ENCODE data around the gene CAMK2D.

The CAMK2D gene

GRCh38 chr4:113503691-113504090, 257.8 kb downstream of the CAMK2D start:
- DNase-seq, result no peak

DNA sequence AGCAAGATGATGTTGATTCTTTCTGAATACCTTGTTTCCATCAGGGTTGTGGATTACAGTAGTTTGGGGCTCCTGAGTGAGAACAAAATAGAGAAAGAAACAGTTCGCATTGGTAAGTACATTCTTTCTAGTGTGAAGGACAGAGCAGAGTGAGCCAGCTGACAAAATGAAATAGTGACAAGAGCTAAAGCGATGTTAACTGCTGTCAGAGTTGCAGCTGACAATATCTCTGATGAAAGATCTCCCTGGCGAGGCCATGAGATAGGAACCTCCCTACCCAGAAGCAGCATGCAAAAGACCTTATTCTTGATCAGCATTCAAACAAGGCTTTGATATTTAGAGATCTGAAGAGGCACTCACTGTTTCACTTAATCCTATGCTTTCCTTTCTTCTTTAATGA, 258.6 kb downstream of the CAMK2D start:
- no peak for DNase-seq

GRCh38 chr4:113502476-113502875, 259.1 kb downstream of the CAMK2D start:
- no peak for DNase-seq

DNA sequence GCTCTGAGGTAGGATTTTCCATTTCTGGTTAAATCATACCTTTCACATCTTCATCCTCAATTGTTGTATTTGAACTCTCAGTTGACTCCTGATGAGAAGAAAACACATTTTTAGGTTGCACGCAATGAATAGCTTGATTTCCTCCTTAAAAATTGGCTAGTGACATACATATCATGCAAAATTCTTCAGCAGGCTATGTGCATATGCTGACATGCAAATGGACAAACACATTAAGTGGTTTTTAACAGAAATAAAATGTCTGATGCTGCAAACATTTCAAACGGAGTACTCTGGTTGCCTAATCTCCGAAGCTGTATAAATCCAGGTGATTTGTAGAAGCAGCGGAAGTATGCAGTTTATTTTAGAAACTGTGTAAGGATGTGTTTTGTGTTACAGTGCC, 261.1 kb downstream of the CAMK2D start:
- no peak for DNase-seq

DNA sequence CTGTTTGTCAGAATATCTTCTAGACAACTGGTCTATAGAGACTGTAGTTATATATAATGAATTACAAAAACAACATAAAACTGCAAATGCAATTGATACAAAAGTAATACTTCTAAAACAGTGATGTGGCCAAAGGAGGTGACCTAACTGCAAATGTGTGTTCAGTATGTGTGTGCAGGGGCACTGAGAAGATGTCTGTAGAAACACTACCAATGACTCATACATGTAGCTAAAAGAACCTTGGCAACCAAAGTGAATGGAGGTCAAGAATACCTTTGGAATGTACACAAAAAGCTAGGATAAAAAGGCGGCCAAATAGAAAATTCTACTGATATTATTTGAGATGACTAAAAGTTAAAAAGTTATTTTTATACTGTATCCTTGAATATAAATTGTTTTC, 261.8 kb downstream of the CAMK2D start:
- no peak for DNase-seq

DNA sequence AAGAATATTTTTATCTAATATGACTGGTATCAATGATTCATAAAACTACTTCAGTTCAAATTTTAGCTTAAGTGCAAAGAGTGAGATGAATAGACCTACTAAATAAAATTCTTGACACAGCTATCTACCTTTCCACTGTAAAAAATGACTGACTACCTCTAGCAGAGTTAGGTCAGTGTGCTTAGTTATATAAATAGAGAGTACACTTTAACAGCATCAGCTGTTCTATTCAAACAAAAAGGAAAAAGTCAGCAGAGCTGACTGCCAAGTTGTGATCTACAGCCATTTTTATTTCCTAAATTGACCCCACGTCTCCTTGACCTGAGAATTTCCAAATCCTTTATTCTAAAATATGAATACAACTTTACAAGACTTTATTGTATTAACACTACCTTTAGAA, 262.4 kb downstream of the CAMK2D start:
- no peak for DNase-seq

- no peak for DNase-seq
Observed at GRCh38 chr4:113497154-113497884, 264.2 kb downstream of the CAMK2D start.

- no peak for DNase-seq
Observed at GRCh38 chr4:113496698-113497097, 264.8 kb downstream of the CAMK2D start.

- no peak for DNase-seq
Observed at GRCh38 chr4:113495790-113496189, 265.7 kb downstream of the CAMK2D start.

DNA sequence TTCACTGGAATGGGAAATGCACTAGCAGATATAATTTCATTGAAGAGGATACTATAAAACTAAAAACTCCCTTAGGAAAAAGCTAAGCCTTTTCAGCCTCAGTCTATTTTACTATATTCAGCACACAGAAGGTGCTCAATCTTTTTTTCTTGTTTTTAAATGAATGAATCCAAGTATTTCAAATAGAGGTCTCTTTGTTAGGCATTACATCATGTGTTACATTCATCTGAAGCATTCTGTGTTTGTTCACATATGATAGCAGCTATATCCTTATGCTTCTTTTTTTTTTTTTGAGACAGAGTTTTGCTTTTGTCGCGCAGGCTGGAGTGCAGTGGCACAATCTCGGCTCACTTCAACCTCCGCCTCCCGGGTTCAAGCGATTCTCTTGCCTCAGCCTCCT, 278.4 kb downstream of the CAMK2D start:
- no peak for DNase-seq

- DNase-seq, result no peak
Observed at GRCh38 chr4:113482325-113482724, 279.2 kb downstream of the CAMK2D start.

GRCh38 chr4:113481820-113482219, 279.7 kb downstream of the CAMK2D start:
- DNase-seq, result no peak

- no peak for DNase-seq
Observed at GRCh38 chr4:113480109-113480508, 281.4 kb downstream of the CAMK2D start.

- DNase-seq, result no peak
Observed at GRCh38 chr4:113478032-113478431, 283.5 kb downstream of the CAMK2D start.

- no peak for DNase-seq
Observed at GRCh38 chr4:113476800-113477199, 284.7 kb downstream of the CAMK2D start.

DNA sequence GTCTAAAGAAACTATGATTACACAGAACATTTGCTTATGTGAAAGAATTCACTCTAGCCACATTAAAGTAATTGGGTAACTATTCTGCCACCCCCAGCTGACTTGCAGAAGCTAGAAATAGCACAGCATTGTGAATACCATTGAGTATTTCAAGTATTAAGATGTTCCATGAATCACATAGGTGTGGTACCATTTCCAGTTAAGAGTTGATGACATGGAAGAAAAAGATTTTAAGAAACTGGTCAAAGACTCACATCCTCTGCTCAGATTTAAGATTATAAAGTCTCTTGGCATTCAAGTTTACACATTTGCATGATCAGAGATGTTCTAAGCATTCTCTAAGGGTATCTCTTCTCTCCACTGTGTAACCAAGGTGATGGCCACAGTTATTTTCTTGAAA, 287.5 kb downstream of the CAMK2D start:
- no peak for DNase-seq

GRCh38 chr4:113472864-113473263, 288.7 kb downstream of the CAMK2D start:
- no peak for DNase-seq

DNA sequence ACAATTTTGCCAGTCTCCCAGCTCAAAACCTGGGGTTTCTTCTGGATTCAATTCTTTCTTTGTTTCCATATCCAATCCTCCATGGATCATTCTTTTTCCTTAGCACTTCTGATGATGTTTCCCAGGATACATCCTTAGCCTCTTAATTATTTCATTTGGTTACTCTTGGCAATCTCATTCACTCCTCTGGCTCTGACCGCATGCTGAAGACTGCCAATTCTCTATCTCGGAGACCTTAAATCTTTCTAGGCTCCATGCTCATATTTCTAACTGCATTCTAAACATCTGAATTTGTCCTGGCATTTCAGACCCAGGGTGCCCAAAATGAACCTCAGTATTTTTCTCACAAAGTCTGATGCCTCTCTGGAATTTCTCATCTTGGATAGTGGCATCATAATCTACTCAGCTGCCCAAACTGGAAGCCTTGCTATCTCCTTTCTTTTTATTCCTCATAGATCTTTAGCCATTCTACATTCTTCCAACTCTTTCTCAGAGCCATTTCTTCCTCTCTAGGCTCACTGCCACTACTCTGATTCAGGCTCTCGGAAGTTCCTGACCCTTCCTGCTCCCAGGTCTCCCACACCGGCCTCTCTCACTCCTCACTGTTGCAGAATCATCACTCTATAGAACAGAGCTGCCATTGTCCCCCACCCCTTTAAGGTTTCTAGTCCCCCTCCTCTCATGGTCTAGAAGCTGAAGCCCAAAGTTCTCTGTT, 290.2 kb downstream of the CAMK2D start:
- DNase-seq, result no peak

- DNase-seq, result no peak
Observed at GRCh38 chr4:113469926-113470325, 291.6 kb downstream of the CAMK2D start.

DNA sequence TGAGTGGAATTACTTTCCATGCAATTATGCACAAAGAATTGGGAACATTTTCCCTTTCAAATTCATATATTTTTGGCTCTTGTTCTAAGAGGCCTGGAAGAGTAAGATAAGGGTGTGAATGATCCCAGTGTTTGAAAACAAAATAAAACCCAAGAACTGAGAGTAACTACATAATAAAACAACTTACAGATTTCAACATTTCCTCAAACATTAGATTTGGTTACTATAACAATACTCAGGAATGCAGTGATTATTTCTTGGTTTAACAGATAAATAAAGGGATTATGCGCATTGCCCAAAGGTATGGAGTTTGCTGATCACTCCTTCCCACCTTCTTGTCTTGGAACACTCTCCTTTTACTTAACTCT, 292.5 kb downstream of the CAMK2D start:
- no peak for DNase-seq

- DNase-seq, result peak; percentile 7
Observed at GRCh38 chr4:113468165-113469022, 293.1 kb downstream of the CAMK2D start.

- DNase-seq, result no peak
Observed at GRCh38 chr4:113467581-113467980, 294.0 kb downstream of the CAMK2D start.

DNA sequence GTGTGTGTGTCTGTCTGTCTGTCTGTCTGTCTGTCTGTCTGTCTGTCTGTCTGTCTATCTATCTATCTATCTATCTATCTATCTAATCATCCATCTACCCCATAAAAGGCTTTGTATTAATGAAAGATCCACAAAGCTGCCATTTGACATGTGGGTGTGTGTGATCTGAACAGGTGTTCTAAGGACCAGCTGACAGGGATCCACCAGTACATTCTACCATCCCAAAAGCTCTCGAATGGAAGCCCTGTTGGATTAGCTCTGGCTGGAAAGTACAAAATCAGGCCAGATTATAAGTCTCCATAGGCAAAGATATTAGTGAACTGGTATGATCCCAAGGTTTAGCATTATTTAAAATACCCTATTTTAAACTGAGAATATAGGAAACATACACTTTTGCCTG, 299.3 kb downstream of the CAMK2D start:
- no peak for DNase-seq

DNA sequence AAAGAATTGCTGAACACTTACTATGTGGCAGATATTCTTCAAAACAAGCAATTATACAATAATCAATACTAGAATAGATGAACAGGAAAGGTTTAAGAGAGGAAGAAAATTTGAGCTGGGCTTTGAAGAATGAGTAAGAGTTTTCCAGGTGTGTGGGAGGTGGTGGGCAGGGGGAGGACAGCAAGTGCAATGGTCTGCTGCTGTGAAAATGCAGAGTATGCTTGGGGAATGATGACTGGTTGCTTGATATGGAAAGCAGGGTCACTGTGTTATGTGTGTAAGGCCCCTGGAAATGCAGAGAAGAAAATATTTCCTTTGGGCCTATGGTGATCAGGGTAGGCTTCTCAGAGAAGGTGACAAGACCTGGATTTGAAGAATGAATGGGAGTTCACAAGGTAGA, 300.3 kb downstream of the CAMK2D start:
- no peak for DNase-seq
